GM23248 (cell line): ENCODE results near the gene UMAD1.

Experiments used
- EZH2 ChIP-seq: fragments of 200-600 bp; sonication (generic); IDR thresholded peaks from 2 replicates; pipeline ENCODE4 v1.6.1; 2018; ENCODE audit warnings: antibody characterized with exemption, mild to moderate bottlenecking; ENCODE audit not compliant: insufficient read depth, poor library complexity, severe bottlenecking
- EZH2phosphoT487 ChIP-seq: fragments of 200-600 bp; sonication (generic); IDR thresholded peaks from 2 replicates; pipeline ENCODE4 v1.6.1; 2018; ENCODE audit warnings: antibody characterized with exemption, moderate library complexity, mild to moderate bottlenecking, low read depth; ENCODE audit not compliant: insufficient read depth

- TF ChIP-seq EZH2 (no peak), EZH2phosphoT487 (no peak)
Measured at GRCh38 chr7:7816816-7817536, 176.4 kb downstream of the UMAD1 start.
